ENCODE data around the gene PRDM13.
"Not testable (repeated sequence)": the region's sequence is repeated elsewhere in the genome, so short reads cannot be mapped to it uniquely, and the experiment has no call there.

Gene PRDM13

DNA sequence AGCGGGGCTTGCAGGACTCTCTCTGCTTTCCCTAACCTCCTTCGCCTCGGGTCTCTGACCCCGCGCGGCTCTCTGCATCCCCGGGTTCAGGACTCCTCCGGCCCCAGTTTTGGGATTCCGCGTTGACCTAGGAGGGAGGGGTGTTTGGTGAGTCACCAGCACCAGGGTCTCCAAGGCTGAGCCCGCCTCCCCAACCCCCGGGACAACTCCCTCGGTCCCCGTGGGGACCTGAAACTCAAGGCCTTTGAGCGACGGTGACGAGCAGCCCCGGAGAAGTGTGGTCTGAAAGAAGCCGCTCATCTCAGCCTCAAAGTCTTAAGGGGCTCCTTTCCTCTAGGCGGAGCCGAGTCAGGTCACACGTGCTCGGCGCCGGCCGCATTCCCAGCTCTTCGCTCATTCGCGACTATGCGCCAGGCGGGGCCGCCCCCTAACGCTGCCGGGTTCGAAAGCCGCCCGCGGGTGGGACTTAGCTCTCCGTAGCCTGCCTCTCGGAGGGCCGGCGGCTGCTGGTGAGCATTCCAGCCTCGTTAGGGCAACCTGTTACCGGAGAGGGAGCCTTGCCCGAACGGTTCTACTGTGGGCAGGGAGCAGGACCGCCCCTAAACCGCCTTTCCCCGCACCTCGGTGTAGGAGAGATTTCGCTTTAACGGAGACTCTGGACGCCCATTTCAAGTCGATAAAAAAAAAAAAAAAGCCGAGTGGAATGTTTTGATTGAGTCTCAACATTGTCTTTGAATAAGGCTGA lies 3.0 kb upstream of the PRDM13 start:
- DNase-seq (ENCODE audit: low spot score) = no peak

DNA sequence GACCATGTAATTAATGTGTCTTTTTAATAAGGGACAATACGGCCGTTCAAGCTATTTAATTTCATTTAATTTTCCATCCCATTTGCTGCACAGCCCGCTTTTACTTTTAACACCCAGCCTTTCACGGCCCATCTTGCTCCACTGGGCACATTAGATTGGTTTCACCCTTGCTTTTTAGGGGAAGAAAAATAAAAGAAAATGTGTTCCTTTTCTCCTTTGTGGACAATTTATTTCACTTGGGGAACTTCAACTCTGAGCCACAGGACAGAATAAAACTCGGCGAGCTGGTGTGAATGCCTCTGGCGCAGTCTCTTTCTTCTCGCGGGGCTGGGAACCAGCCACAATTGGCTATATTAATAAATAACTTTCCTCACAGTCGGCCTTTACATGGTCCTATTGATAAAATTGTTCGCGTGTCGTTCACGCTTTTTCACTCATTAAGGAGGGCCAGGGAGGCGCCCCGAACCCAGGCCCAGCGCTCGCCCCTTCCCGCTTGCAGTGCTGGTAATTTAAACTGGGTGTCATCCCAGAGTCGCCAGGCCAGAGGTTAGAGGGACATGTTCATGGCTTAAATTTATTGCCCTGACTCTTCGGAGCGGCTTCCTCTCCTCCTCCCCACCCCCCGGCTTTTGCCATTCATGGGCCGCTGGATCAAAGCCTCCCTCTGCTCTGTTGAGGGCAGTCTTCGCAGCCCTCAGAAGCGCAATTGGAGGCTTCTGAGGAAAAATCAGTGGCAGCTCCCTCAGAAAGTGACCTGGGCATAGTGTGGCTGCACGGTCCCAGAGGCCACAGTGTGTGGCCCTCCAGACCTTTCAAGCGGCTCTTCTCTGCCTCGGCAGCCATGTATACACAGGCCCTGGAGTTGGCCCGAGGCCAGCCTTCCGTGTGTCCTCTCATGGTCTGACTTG lies 2.2 kb upstream of the PRDM13 start:
- DNase-seq (ENCODE audit: low spot score) = no peak

DNA sequence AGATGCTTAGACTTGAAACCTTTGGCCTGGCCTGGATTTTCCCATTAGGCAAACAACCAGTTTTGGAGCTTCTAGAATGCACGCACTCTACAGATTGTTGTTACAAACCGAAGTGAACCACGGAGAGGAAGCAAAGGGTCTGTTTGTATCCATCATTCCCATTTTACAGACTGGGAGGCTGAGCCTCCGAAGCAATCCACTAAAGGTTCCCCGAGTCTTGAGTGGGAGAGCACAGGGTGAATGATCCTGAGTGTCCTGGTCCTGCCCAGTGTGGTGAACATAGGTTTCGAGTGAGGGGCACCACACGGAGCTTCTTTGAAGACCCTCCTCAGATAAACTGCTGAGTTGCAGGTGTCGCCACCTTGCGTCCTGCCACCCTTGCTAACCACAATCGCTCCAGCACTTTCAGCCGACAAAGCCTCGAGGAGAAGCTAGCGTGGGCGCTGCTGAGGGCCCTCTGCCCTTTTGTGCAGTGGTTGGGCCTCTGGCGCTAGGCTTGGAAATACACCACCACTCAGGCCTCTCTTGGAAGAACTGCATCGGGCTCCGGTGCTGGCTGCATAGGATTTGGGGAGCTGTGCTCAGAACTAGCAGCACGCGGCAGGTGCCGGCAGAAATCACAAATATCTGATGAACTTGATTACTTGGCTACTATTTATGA lies 1.4 kb upstream of the PRDM13 start:
- no peak for DNase-seq (ENCODE audit: low spot score)

DNA sequence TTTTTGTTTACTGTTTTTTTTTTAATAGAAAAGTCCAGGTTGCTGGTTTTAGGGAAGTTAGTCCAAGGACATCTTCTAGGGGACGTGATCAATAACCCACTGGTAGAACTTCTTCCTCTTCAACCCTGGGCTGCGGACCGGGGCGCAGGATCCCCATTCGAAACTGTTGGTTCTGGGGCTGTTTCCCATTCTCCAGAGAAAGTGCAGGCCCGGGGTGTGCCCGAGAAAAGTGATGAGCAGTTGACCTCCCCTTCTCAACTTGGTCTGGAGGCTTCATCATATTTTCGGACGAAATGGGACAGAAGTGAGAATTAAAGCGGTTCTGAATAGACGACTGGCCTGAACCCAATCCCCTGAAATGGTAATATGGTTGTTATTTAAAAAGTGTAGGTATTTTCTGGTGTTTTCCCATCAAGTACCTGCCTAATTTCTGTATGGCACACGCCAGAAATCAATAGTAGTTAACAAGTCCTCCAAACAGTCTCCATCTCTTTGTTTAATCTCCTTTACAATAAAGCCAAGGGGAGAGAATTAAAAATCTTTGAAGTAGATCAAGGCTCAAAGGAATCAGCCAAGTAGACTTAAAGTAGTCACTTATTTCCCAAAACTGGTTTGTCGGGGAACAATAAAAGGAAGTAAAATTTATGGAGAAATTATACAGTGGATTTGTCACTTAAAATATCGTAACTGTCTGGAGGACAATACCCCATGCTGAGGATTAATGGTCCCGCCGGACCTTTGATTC lies 550 bp upstream of the PRDM13 start:
- no peak for DNase-seq (ENCODE audit: low spot score)

DNA sequence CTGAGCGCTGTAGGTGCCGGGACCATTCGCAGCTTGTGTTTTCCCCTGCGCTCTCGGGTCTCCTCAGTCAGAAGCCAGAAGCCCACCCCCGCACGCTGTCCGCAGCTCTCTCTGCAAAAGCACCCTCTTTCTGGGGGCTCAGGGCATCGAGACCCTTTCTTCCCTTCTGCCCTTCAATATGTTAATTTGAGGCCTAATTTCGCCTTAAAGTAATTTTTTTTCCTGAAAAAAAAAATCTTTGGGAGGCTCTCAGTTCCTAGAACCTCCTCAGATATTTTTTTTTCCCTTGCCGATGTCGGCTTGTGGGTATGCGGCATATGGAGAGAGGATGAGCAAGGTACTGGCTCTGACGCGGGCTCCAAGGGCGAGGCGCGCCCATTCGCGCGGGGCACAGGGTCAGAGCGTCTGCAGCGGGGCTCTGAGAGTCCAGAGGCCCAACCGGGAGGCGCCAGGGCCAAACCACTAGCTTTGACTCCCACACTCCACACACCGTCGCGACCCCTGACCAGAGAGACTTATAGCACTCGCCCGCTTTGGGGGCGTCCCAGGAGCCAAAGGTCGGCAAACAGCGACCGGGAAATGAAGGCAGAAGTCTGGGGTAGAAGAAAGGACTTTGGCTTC lies 893 bp downstream of the PRDM13 start:
- DNase-seq (ENCODE audit: low spot score) = no peak

DNA sequence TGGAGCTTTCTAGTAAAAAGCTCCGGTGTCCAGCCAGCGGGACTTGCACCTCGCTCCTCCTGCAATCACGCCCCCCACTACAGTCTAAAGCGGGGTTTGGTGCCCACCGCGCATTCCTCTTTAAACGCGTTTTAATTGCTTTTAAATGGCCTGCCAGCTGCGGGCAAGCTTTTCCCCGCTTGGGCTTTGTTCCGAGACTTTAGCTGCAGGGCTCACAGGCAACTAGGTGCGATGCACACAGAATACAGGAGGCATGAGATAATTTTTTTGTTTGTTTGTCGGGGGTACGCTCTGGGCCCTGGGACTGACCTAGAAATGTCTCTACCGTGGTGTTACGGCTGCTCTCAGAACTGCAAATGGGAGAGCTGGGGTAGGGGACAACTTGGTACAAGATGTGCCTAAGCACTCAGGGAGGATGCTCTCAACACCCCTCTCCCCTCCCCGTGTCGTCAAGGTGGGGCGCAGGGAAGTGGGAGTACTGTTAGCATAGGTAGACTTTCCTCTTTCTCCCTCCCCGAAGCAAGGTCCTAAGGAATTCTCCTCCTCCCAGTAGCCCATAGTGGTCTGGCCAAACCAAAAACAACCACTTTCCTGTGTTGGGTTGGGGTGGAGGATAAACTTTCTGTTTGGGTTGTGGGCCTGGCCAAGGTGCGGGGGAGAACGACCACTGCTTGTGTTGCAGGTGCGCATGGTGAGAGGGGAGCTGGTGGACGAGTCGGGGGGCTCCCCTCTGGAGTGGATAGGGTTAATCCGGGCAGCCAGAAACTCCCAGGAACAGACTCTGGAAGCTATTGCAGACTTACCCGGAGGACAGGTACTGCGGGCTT lies 1.6 kb downstream of the PRDM13 start:
- DNase-seq (ENCODE audit: low spot score) = no peak

DNA sequence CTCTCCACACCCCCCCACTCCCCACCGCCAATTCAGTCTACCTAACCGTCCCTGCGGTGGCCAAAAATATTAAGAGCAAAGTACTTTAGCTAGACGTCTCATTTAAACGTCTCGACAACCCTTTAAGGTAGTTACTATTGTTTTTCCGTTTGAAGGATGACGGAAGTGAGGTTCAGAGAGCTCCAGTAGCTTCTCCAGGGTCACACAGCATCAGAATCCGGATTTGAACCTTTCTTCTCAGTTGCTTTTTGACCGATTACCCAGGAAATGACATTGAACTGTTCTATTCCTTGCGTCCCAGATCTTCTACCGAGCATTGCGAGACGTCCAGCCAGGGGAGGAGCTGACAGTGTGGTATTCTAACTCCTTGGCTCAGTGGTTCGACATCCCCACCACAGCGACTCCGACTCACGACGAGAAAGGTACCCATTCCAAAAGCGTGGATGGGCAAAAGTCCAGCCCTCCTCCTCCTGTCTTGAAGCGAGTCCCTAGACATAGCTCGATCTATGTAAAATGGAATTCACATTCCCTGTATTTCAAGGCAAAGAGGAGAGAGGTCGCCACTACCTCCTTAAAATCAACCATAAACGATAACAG lies 2.4 kb downstream of the PRDM13 start:
- no peak for DNase-seq (ENCODE audit: low spot score)

DNA sequence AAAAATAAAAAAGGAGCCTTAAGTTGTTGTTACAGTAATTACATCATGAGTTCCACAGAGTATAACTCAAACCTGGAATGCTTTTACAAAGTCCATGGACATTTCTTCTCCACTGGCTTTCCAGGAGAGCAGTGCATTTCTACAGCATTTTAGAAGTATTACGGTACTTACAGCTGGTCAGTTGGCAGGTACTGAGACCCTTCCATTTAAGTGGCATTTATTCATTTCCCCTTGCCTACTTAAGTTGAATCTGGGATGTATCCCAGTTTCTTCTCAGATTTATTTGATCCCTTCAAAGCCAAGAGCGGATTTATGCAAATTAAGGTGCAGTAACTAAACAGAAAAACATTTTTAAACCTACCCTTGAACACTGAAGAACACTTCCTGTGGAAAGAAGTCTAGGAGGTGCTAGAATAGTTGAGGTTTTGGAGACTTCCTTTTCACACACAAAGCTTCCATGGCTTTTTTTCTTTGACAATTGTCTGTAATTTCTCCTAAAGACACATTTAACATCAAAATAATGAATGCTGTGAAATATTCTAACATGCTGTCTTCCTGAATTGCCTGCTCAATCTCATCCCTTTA lies 3.4 kb downstream of the PRDM13 start:
- DNase-seq (ENCODE audit: low spot score) = no peak

DNA sequence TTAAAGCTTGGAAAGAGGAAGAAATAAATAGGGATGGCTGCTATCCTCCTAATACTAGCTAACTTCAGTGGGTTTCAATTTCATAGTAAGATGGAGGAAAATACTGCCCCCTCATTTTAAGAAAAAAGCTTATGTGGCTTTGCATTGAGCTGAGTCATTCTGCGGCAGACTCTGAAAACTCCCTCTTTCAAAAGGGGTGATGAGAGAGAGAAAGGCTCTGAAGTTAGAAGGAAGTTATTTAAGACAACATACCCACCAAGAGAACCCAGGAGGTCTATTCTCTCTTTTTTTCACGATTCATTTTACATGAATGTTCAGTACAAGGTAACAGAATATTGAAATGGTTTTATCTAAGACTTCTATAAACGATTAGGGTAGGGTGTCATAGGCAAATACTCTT lies 4.5 kb downstream of the PRDM13 start:
- no peak for DNase-seq (ENCODE audit: low spot score)

DNA sequence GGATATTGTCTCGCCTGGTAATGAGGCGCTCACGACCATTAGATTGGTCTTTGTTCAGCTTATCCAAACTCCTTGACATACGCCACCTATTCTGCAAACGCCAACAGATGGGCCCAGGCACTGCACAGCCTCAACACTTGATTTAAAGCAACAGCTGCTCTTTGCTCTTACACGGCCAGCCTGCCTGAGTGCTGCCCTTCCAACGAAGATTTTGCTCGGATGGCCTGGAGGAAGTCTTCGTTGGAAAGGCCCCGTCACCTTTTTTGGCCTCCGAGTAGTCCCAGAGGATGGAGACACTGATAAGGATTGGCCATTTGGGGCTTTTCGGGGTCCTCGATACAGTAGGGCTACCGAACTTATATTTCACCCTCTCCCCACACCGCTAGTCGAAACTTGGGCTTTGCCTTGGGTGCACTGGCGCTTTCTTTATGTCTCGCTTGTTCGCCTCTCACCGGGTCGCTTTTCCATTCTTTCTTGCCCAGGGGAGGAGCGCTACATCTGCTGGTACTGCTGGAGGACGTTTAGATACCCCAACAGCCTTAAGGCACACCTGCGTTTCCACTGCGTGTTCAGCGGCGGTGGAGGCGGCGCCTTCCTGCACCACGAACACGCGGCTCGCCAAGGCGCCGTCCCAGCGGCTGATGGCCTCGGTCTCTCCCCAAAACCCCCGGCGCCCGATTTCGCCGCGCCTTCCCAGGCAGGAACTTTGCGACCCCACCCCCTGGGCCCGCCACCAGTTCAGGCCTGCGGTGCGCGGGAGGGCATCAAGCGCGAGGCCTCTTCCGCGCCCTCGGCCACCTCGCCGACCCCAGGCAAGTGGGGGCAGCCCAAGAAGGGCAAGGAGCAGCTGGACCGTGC lies 6.1 kb downstream of the PRDM13 start:
- no peak for DNase-seq (ENCODE audit: low spot score)

DNA sequence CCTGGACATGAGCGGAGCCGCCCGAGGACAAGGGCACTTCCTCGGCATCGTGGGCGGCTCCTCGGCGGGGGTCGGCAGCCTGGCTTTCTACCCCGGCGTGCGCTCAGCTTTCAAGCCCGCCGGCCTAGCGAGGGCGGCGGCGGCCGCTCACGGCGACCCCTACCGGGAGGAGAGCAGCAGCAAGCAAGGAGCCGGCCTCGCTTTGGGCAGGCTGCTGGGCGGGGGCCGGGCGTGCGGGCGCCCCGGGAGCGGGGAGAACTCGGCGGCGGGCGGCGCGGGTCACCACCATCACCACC lies 6.7 kb downstream of the PRDM13 start:
- DNase-seq (ENCODE audit: low spot score) = no peak

DNA sequence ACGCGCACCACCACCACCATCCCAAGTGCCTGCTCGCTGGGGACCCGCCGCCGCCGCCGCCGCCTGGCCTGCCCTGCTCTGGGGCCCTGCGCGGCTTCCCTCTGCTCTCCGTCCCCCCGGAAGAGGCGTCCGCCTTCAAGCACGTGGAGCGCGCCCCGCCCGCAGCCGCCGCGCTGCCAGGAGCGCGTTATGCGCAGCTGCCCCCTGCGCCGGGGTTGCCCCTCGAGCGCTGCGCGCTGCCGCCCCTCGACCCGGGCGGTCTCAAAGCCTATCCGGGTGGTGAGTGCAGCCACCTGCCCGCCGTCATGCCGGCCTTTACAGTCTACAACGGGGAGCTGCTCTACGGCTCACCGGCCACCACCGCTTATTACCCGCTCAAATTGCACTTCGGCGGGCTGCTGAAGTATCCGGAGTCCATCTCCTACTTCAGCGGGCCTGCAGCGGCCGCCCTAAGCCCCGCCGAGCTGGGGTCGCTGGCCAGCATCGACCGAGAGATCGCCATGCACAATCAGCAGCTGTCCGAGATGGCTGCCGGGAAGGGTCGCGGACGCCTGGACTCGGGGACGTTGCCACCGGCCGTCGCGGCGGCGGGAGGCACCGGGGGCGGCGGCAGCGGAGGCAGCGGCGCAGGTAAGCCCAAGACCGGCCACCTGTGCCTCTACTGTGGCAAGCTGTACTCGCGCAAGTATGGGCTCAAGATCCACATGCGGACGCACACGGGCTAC lies 7.2 kb downstream of the PRDM13 start:
- DNase-seq (ENCODE audit: low spot score) = no peak

DNA sequence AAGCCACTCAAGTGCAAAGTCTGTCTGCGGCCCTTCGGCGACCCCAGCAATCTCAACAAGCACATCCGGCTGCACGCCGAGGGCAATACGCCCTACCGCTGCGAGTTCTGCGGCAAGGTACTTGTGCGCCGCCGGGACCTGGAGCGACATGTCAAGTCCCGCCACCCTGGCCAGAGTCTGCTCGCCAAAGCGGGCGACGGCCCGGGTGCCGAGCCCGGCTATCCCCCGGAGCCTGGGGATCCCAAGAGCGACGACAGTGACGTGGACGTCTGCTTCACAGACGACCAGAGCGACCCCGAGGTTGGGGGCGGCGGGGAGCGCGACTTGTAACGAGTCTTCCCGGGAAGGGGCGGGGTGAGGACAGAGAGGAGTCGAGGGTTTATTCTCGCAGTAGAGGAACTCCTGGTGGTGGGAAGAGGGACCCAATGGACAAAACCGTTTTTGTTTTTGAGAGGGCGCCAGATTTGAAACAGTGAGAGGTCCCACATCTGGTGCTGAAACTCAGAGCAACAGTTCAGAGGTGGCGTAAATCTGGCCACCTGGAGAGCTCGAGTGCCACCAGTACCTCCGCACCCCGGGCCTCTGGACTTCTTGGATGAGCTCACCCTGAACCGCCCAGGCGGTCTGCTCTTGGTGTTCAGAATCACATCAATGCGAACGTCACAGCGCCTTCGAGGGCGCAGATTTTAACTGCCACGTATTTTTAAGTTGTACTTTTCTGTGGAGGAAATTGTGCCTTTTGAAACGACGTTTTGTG lies 8.0 kb downstream of the PRDM13 start:
- no peak for DNase-seq (ENCODE audit: low spot score)

DNA sequence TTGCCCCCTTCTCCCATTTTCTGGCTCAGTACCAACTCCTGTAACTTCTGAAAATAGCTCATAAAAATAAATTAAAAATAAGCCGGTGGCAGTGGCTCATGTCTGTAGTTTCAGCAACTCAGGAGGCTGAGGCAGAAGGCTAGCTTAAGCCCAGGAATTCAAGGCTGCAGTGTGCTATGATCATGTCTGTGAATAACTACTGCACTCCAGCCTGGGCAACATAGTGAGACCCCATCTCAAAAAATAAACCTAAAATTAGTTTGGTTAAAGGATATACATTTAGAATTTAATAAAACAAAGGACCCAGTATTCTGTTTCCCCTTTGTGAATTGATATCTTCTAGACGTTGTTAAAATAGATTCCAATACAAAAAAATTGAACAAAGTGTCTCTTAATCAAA lies 10.5 kb downstream of the PRDM13 start:
- no peak for DNase-seq (ENCODE audit: low spot score)

DNA sequence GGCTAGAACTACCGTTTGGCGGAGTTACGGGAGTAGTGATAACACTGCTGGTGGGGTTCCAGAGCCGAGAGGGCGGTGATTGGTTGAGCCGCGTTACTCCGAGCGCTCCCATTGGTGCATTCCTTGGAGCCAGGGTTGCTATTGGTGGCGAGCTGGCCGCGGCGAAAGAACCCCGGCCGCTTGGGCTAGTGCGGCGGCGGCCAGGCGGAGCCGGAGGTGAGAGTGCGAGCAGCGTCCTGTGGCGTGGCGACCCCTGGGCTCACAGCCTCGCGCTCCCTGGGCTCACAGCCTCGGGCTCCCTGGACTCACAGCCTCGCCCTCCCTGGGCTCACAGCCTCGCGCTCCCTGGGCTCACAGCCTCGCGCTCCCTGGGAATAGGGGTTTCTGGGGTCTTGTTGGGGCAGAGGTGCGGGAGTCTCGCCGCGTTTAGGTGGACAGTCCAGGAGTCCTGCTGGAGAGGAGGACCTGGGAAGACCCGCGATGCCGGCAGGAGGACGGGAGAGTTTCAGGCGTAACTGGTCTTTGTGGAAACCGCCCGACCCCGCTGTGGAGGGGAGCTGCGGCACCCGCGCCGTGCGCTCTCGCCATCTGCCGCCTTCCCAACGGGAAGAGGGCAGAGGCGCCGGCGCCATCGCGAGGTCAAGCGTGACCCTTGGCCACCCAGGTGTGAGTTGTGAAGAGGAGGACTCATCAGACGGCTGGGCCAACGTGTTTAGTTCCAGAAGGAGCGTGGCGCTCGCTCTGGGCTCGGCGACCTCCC lies 12.2 kb downstream of the PRDM13 start:
- DNase-seq (ENCODE audit: low spot score) = no peak

DNA sequence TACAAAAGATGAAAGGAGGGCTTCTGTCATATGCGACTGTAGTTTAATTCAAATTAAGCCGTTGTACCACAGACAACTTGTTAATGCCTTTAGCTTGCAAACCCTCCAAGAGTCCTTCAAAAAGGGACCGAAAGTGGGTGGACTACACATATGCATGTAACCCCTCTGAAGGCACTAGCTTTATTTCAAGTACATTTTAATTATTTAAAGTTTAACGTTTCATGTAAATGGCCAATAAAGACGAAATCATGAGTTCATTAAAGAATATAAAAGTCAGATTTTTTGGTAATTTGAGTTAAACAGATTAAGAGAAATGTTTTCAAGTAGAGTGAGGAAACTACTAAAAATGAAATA lies 12.8 kb downstream of the PRDM13 start:
- no peak for DNase-seq (ENCODE audit: low spot score)

DNA sequence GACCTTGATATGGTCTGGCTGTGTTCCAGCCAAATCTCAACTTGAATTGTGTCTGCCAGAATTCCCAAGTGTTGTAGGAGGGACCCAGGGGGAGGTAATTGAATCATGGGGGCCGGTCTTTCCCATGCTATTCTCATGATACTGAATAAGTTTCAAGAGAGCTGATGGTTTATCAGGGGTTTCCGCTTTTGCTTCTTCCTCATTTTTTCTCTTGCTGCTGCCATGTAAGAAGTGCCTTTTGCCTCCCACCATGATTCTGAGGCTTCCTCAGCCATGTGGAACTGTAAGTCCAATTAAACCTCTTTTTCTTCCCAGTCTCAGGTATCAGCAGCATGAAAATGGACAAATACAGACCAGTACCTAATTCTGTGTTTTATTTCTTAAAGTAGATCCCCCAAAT lies 15.4 kb downstream of the PRDM13 start:
- not testable (repeated sequence) for DNase-seq (ENCODE audit: low spot score)
